DOHH2 (cell line): ENCODE results near the gene GNG12.

Source experiments
- EZH2phosphoT487 ChIP-seq: fragments of 200-600 bp; sonication (generic); IDR thresholded peaks from 2 replicates; pipeline ENCODE4 v1.6.1; 2017; ENCODE audit warnings: borderline replicate concordance, mild to moderate bottlenecking, antibody characterized with exemption, low read length, moderate library complexity, mixed read lengths
- TF ChIP-seq, protein P1 (sequence below): fragments of 200-600 bp; sonication (generic); IDR thresholded peaks from one replicate; pipeline ENCODE4 v1.5.1; 2014; ENCODE audit warnings: antibody characterized with exemption, mild to moderate bottlenecking, low read depth, low read length; ENCODE audit not compliant: poor library complexity, severe bottlenecking

DNA sequence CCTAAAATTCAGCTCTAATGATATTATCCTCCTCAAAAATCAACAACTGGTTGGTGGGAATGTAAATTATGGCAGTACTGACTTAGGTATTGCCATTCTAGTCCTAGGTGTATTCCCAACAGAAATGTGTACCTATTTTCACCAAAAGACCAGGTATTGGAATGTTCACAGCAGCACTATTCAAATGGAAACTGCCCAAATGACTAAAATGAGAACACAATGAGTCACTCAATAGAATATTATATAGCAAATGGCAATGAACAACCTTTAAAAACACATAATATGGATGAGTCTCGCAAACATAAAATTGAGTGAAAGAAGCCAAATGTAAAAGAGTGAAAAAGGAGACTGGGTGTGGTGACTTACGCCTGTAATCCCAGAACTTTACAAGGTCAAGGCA, 103.4 kb downstream of the GNG12 start:
- TF ChIP-seq, protein P1, sequence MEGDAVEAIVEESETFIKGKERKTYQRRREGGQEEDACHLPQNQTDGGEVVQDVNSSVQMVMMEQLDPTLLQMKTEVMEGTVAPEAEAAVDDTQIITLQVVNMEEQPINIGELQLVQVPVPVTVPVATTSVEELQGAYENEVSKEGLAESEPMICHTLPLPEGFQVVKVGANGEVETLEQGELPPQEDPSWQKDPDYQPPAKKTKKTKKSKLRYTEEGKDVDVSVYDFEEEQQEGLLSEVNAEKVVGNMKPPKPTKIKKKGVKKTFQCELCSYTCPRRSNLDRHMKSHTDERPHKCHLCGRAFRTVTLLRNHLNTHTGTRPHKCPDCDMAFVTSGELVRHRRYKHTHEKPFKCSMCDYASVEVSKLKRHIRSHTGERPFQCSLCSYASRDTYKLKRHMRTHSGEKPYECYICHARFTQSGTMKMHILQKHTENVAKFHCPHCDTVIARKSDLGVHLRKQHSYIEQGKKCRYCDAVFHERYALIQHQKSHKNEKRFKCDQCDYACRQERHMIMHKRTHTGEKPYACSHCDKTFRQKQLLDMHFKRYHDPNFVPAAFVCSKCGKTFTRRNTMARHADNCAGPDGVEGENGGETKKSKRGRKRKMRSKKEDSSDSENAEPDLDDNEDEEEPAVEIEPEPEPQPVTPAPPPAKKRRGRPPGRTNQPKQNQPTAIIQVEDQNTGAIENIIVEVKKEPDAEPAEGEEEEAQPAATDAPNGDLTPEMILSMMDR, result no peak
- no peak for TF ChIP-seq EZH2phosphoT487
